Measurements from ENCODE around the gene KRTAP5-3. TPM values are rescaled to one million over a fixed set of nuclear protein-coding genes. Genes with fewer than 3 reads are reported as not detected.

Gene KRTAP5-3
- total RNA-seq, 1 experiment from 2014 or later, result not detected

Other genes starting within 250 kb of the KRTAP5-3 start
- 22.2 and 23.6 TPM in 2 replicates for gene BRSK2, start 218.5 kb downstream of the KRTAP5-3 start, total RNA-seq (2014; rRNA removed; shearing (Covaris generic))
- 17.3 and 20.2 TPM in 2 replicates for gene MOB2, start 121.7 kb downstream of the KRTAP5-3 start, total RNA-seq (2014; rRNA removed; shearing (Covaris generic))
- 1.7 and 2.7 TPM in 2 replicates for gene DUSP8, start 36.2 kb downstream of the KRTAP5-3 start, total RNA-seq (2014; rRNA removed; shearing (Covaris generic))
- gene KRTAP5-1, start 23.2 kb downstream of the KRTAP5-3 start, total RNA-seq (2014; rRNA removed; shearing (Covaris generic)), result not detected in 2 replicates
- not detected in 2 replicates for gene KRTAP5-2, start 10.2 kb downstream of the KRTAP5-3 start, total RNA-seq (2014; rRNA removed; shearing (Covaris generic))
- not detected in 2 replicates for gene KRTAP5-4, start 13.7 kb upstream of the KRTAP5-3 start, total RNA-seq (2014; rRNA removed; shearing (Covaris generic))
- not detected in 2 replicates for gene KRTAP5-5, start 21.3 kb upstream of the KRTAP5-3 start, total RNA-seq (2014; rRNA removed; shearing (Covaris generic))
- gene KRTAP5-6, start 88.7 kb upstream of the KRTAP5-3 start, total RNA-seq (2014; rRNA removed; shearing (Covaris generic)), result not detected in 2 replicates
- gene IFITM10, start 142.1 kb upstream of the KRTAP5-3 start, total RNA-seq (2014; rRNA removed; shearing (Covaris generic)), result 0.42 and 0.74 TPM in 2 replicates
- 177 and 235 TPM in 2 replicates for gene CTSD, start 155.5 kb upstream of the KRTAP5-3 start, total RNA-seq (2014; rRNA removed; shearing (Covaris generic))
- not detected in 2 replicates for gene SYT8, start 226.5 kb upstream of the KRTAP5-3 start, total RNA-seq (2014; rRNA removed; shearing (Covaris generic))
- gene TNNI2, start 230.5 kb upstream of the KRTAP5-3 start, total RNA-seq (2014; rRNA removed; shearing (Covaris generic)), result not detected in 2 replicates
- 0.35 and 2.0 TPM in 2 replicates for gene LSP1, start 244.6 kb upstream of the KRTAP5-3 start, total RNA-seq (2014; rRNA removed; shearing (Covaris generic))

All from H7 (cell line).